ENCODE data around the gene FRMD3. TPM values are rescaled to one million over a fixed set of nuclear protein-coding genes. Genes with fewer than 3 reads are reported as not detected.

Gene FRMD3
- total RNA-seq, 1 experiment from 2014 or later = 1.4 TPM

DNA sequence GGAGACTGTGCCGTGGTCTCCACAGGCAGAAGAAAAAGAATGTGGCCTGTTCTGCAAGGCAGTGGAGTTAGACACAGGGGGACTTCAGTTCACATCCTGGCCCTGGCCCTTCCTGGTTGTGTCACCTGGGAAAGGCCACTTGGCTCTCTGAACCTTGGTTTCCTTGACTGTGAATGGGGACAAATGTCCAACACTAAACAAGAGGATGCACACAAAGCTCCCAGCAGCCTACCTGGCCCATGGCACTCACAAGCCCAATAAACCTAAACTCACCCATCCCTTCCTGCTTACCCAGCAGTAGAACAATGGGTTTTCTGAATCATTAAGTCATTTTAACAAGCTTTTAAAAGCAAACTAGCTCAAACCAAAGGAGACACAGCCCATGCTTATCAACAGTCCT is 103.9 kb downstream of the FRMD3 start:
- Mint-ChIP-seq H3K27me3 (ENCODE audit: low read depth) (no peaks in the 10 kb centered on the region), H3K27ac (no peak overlapping the region), H3K4me1 (peaks cover 15% of the 10 kb centered on the region), H3K9me3 (peaks cover 17% of the 10 kb centered on the region), H3K4me3 (no peak overlapping the region), H3K36me3 (peaks cover 11% of the 10 kb centered on the region)
- CTCF ChIA-PET = interaction anchor here (0.8 kb wide), 1 partner anchor 99 kb away, joined by 3 read pairs; no protein-coding TSS in a partner anchor
- no peak for TF ChIP-seq KAT7 (CRISPR knock-in tag; IDR thresholded peaks at IDR 0.05; ENCODE audit: borderline replicate concordance)
- no peak for TF ChIP-seq IRF2 (CRISPR knock-in tag; IDR thresholded peaks at IDR 0.05; ENCODE audit: borderline replicate concordance, low read depth)
- TF ChIP-seq ZNF416 (CRISPR knock-in tag; IDR thresholded peaks at IDR 0.05) = no peak
- no peak for TF ChIP-seq MYBL2 (CRISPR knock-in tag; IDR thresholded peaks at IDR 0.05)
- no peak for TF ChIP-seq ZNF423 (CRISPR knock-in tag; IDR thresholded peaks at IDR 0.05)
- no peak for TF ChIP-seq ZNF263 (CRISPR knock-in tag; IDR thresholded peaks at IDR 0.05; ENCODE audit: low read depth)
- TF ChIP-seq SOX15 (CRISPR knock-in tag; IDR thresholded peaks at IDR 0.05) = no peak
- TF ChIP-seq NFE2L1 (CRISPR knock-in tag; IDR thresholded peaks at IDR 0.05) = no peak
- POLR2A ChIA-PET = no interaction called here
- DNase-seq (ENCODE audit: low spot score) (no peak), ATAC-seq (no peak)

DNA sequence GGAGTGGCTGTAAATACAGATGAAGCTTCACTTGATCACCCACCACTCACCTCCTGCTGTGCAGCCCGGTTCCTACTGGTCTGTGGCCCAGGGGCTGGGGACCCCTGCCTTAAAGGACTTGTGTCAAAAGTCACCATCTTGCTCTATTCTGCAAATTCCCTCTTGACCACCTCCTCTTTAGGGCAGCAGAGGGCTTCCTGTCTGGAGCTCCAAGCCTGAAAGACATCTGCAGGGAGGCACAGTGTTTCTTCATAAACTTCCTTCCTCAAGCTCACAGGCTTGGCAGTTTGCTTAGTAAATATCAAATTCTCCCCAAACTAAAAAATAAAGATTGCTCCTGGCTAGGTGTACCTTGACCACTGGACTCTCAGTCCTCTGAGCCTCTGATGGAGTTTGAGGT is 104.4 kb downstream of the FRMD3 start:
- no peak overlapping the region for H3K4me3 Mint-ChIP-seq
- H3K4me1 Mint-ChIP-seq = peaks cover 15% of the 10 kb centered on the region
- ChIA-PET POLR2A (no interaction called here), CTCF (interaction anchor here (0.8 kb wide), 1 partner anchor 98 kb away, joined by 3 read pairs; no protein-coding TSS in a partner anchor)
- ATAC-seq = no peak
- no peak overlapping the region for H3K27ac Mint-ChIP-seq
- peaks cover 11% of the 10 kb centered on the region for H3K36me3 Mint-ChIP-seq
- no peaks in the 10 kb centered on the region for H3K27me3 Mint-ChIP-seq (ENCODE audit: low read depth)
- DNase-seq (ENCODE audit: low spot score) = no peak
- peaks cover 14% of the 10 kb centered on the region for H3K9me3 Mint-ChIP-seq
- TF ChIP-seq JUN (CRISPR knock-in tag; IDR thresholded peaks at IDR 0.05) = no peak
- TF ChIP-seq FOXP1 (CRISPR knock-in tag; IDR thresholded peaks at IDR 0.05; ENCODE audit: borderline replicate concordance) = no peak
- no peak for TF ChIP-seq ZNF396 (CRISPR knock-in tag; IDR thresholded peaks at IDR 0.05; ENCODE audit: borderline replicate concordance)
- TF ChIP-seq, protein P1, sequence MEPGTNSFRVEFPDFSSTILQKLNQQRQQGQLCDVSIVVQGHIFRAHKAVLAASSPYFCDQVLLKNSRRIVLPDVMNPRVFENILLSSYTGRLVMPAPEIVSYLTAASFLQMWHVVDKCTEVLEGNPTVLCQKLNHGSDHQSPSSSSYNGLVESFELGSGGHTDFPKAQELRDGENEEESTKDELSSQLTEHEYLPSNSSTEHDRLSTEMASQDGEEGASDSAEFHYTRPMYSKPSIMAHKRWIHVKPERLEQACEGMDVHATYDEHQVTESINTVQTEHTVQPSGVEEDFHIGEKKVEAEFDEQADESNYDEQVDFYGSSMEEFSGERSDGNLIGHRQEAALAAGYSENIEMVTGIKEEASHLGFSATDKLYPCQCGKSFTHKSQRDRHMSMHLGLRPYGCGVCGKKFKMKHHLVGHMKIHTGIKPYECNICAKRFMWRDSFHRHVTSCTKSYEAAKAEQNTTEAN (CRISPR knock-in tag; IDR thresholded peaks at IDR 0.05) = no peak
- TF ChIP-seq, protein P2, sequence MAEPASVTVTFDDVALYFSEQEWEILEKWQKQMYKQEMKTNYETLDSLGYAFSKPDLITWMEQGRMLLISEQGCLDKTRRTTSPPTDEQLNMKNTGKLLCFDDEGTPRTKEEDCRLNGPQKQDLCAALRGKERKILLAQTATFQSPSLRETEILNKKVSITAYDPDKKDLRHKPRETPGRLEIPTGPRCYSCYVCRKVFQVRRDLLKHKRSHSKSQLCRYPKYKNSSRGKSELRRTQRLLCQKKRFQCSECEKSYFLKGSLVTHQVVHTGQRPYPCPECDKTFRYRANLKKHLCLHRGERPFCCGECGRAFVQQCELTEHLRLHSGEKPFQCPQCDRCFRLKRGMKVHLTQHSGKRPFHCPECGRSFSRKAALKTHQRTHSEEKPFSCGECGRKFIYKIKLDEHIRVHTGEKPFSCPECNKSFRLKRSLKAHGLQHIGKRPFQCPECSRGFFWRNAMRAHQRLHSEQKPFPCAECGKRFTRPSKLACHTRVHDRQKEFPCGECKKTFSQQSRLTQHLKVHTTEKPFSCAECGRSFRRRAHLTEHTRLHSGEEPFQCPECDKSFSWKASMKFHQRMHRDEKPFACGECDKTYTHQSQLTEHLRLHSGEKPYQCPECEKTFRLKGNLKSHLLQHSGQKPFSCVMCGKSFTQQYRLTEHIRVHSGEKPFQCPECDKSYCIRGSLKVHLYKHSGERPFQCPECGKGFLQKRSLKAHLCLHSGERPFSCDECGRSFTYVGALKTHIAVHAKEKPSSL (CRISPR knock-in tag; conservative IDR thresholded peaks at IDR 0.05) = no peak
- TF ChIP-seq MXD4 (CRISPR knock-in tag; IDR thresholded peaks at IDR 0.05; ENCODE audit: borderline replicate concordance) = no peak
- TF ChIP-seq, protein P3, sequence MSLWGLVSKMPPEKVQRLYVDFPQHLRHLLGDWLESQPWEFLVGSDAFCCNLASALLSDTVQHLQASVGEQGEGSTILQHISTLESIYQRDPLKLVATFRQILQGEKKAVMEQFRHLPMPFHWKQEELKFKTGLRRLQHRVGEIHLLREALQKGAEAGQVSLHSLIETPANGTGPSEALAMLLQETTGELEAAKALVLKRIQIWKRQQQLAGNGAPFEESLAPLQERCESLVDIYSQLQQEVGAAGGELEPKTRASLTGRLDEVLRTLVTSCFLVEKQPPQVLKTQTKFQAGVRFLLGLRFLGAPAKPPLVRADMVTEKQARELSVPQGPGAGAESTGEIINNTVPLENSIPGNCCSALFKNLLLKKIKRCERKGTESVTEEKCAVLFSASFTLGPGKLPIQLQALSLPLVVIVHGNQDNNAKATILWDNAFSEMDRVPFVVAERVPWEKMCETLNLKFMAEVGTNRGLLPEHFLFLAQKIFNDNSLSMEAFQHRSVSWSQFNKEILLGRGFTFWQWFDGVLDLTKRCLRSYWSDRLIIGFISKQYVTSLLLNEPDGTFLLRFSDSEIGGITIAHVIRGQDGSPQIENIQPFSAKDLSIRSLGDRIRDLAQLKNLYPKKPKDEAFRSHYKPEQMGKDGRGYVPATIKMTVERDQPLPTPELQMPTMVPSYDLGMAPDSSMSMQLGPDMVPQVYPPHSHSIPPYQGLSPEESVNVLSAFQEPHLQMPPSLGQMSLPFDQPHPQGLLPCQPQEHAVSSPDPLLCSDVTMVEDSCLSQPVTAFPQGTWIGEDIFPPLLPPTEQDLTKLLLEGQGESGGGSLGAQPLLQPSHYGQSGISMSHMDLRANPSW (CRISPR knock-in tag; conservative IDR thresholded peaks at IDR 0.05; ENCODE audit: low read depth) = no peak
- TF ChIP-seq CREB1 (CRISPR knock-in tag; IDR thresholded peaks at IDR 0.05) = no peak
- TF ChIP-seq, protein P4, sequence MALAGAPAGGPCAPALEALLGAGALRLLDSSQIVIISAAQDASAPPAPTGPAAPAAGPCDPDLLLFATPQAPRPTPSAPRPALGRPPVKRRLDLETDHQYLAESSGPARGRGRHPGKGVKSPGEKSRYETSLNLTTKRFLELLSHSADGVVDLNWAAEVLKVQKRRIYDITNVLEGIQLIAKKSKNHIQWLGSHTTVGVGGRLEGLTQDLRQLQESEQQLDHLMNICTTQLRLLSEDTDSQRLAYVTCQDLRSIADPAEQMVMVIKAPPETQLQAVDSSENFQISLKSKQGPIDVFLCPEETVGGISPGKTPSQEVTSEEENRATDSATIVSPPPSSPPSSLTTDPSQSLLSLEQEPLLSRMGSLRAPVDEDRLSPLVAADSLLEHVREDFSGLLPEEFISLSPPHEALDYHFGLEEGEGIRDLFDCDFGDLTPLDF (CRISPR knock-in tag; IDR thresholded peaks at IDR 0.05) = no peak
- TF ChIP-seq NFYB (CRISPR knock-in tag; conservative IDR thresholded peaks at IDR 0.05; ENCODE audit: low read depth) = no peak
- TF ChIP-seq, protein P5, sequence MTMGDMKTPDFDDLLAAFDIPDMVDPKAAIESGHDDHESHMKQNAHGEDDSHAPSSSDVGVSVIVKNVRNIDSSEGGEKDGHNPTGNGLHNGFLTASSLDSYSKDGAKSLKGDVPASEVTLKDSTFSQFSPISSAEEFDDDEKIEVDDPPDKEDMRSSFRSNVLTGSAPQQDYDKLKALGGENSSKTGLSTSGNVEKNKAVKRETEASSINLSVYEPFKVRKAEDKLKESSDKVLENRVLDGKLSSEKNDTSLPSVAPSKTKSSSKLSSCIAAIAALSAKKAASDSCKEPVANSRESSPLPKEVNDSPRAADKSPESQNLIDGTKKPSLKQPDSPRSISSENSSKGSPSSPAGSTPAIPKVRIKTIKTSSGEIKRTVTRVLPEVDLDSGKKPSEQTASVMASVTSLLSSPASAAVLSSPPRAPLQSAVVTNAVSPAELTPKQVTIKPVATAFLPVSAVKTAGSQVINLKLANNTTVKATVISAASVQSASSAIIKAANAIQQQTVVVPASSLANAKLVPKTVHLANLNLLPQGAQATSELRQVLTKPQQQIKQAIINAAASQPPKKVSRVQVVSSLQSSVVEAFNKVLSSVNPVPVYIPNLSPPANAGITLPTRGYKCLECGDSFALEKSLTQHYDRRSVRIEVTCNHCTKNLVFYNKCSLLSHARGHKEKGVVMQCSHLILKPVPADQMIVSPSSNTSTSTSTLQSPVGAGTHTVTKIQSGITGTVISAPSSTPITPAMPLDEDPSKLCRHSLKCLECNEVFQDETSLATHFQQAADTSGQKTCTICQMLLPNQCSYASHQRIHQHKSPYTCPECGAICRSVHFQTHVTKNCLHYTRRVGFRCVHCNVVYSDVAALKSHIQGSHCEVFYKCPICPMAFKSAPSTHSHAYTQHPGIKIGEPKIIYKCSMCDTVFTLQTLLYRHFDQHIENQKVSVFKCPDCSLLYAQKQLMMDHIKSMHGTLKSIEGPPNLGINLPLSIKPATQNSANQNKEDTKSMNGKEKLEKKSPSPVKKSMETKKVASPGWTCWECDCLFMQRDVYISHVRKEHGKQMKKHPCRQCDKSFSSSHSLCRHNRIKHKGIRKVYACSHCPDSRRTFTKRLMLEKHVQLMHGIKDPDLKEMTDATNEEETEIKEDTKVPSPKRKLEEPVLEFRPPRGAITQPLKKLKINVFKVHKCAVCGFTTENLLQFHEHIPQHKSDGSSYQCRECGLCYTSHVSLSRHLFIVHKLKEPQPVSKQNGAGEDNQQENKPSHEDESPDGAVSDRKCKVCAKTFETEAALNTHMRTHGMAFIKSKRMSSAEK (CRISPR knock-in tag; IDR thresholded peaks at IDR 0.05; ENCODE audit: borderline replicate concordance) = no peak
- TF ChIP-seq NFATC4 (CRISPR knock-in tag; IDR thresholded peaks at IDR 0.05) = no peak
- no peak for TF ChIP-seq CREM (CRISPR knock-in tag; IDR thresholded peaks at IDR 0.05)
- TF ChIP-seq SMAD3 (CRISPR knock-in tag; IDR thresholded peaks at IDR 0.05; ENCODE audit: borderline replicate concordance) = no peak
- TF ChIP-seq, protein P6, sequence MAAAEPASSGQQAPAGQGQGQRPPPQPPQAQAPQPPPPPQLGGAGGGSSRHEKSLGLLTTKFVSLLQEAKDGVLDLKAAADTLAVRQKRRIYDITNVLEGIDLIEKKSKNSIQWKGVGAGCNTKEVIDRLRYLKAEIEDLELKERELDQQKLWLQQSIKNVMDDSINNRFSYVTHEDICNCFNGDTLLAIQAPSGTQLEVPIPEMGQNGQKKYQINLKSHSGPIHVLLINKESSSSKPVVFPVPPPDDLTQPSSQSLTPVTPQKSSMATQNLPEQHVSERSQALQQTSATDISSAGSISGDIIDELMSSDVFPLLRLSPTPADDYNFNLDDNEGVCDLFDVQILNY (CRISPR knock-in tag; IDR thresholded peaks at IDR 0.05) = no peak
- no peak for TF ChIP-seq ATF1 (CRISPR knock-in tag; IDR thresholded peaks at IDR 0.05)
- no peak for TF ChIP-seq RORB (CRISPR knock-in tag; IDR thresholded peaks at IDR 0.05)

Measured in WTC11 (cell line).